ENCODE results near the gene AIG1.

- TF ChIP-seq, protein P1, sequence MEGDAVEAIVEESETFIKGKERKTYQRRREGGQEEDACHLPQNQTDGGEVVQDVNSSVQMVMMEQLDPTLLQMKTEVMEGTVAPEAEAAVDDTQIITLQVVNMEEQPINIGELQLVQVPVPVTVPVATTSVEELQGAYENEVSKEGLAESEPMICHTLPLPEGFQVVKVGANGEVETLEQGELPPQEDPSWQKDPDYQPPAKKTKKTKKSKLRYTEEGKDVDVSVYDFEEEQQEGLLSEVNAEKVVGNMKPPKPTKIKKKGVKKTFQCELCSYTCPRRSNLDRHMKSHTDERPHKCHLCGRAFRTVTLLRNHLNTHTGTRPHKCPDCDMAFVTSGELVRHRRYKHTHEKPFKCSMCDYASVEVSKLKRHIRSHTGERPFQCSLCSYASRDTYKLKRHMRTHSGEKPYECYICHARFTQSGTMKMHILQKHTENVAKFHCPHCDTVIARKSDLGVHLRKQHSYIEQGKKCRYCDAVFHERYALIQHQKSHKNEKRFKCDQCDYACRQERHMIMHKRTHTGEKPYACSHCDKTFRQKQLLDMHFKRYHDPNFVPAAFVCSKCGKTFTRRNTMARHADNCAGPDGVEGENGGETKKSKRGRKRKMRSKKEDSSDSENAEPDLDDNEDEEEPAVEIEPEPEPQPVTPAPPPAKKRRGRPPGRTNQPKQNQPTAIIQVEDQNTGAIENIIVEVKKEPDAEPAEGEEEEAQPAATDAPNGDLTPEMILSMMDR (IDR thresholded peaks at IDR 0.05), result no peak
- no peak for TF ChIP-seq EZH2phosphoT487 (IDR thresholded peaks at IDR 0.05)
- no peak for TF ChIP-seq EZH2 (IDR thresholded peaks at IDR 0.05)
Observed at GRCh38 chr6:143331362-143331761, 270.7 kb downstream of the AIG1 start.
